ENCODE results near the gene PNPLA3.
"Not testable (repeated sequence)": the region's sequence is repeated elsewhere in the genome, so short reads cannot be mapped to it uniquely, and the experiment has no call there.

The PNPLA3 gene

GRCh38 chr22:43889860-43890253 is 33.7 kb upstream of the PNPLA3 start:
- no peak for ATAC-seq

GRCh38 chr22:43890901-43891331 is 32.7 kb upstream of the PNPLA3 start:
- ATAC-seq = no peak

- ATAC-seq = peak; percentile 32 to 38
Measured at GRCh38 chr22:43891360-43892182, 32.0 kb upstream of the PNPLA3 start, which contains the start of gene PNPLA5. Gene PNPLA5 (minus strand): TSS chr22:43892013. CDS start chr22:43891880, 133 bp downstream.

DNA sequence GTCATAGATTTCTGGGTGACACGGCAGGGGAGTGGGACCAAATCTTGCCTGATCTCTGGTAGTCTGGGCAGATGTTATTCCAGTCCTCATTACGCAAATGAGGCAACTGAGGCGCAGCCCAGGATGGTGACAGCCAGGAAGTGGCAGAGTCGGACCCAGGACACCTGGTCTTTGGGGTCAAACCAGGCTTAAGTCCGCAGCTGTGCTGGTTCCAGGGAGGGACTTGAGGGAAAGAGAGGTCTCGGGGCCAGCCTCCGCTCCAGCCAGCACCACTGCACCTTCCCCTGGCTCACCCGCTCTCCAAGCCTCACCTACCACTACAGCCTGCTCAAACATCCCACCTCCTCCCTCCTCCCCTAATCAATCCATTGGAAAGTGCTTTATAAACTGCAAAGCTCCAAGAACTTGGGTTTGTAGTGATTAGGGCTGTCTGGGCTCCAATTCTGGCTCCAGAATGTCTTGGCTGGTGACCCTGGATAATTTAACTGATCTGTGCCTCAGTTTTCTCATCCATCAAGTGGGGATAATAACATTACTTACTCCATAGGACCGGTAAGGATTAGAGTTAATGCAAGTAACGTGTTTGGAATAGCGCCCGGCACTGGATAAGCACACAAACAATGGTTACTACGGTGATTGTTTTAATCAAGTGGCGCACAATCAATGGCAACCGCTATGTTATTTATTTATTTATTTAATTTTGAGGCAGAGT is 31.3 kb upstream of the PNPLA3 start:
- no peak for ATAC-seq

DNA sequence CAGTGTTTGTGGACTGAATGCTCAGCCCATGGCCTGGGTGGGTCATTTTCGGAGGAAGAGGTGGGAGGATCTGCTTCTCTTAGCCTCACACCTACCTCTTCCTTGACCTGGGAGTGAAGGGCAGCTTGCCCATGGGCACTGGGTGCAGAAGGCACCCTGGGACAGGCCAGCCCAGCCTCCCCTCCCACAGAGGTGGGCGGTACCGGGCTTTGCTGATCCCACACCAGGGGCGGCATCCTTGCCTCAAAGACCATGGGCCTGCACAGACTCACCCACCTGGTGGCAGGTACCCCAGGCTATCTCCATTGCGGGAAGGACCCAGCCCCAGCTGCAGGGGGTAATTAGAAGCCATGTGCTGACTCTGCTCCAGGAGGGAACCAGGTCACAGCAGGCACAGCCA is 30.3 kb upstream of the PNPLA3 start:
- ATAC-seq = no peak

DNA sequence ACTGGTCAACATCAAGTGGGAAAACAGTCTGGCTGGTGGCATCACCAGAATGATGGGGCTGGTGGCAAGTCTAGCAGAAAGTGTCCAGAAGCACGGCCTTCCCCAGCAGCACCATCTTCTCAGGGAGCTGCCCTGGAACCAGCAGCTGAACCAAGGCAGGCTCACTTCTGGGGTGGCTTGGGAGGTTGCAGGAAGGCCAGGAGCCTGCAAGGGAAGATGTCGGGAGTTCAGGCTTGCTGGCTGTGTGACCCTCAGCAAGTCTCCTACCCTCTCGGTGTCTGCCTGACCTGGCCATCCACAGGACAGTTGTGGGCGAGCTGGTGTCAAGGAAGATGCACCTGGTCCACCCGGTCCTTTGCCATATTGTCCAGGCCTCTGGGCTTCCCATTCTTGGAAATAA is 29.5 kb upstream of the PNPLA3 start:
- no peak for ATAC-seq

DNA sequence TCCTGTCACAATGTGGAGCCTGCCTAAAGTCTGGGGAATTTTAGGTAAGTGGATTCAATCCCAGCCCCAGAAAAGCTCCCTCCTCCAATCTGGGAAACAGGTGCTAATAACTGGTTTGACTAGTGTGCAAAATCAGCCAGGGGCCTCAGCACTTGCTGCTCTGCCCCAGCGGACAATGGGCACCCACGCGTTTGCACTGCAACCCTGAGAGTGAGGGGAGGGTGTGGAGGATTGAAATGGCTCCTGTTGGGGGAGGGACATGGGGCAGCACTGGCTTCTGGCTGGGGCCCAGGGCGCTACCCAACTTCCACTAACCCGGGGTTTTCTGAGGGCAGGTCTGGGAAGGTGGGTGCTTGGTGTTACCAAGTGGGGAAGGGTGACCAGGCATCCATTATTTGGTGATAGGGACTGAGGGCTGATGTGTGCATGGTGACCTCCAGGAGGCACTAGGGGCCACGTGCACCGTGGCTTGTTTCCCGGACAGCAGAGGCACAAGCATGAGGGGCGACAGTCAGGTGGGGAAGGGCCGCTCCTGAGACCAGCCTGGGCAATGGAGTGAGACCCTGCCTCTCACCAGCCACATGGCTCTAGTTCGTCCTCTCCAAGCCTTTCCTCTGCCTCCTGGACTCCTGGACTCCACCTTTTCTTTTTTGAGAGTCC is 27.5 kb upstream of the PNPLA3 start:
- ATAC-seq = no peak

GRCh38 chr22:43897751-43898261 is 25.8 kb upstream of the PNPLA3 start:
- ATAC-seq = no peak

- ATAC-seq = no peak
Measured at GRCh38 chr22:43900206-43900605, 23.4 kb upstream of the PNPLA3 start.

GRCh38 chr22:43901976-43902643 is 21.5 kb upstream of the PNPLA3 start:
- no peak for ATAC-seq

DNA sequence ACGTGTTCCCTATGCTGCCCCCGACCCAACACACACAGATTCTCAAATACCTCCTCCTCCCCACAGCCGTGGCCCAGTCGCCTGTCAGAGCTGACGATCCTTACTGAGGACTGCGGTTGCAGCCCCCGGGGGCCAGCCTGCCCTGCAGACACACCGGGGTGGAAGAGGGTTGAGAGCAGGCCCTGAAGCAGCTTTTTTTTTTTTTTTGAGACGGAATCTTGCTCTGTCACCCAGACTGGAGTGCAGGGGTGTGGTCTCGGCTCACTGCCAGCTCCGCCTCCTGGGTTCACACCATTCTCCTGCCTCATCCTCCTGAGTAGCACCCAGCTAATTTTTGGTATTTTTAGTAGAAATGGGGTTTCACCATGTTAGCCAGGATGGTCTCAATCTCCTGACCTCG is 20.6 kb upstream of the PNPLA3 start:
- ATAC-seq = not testable (repeated sequence)

DNA sequence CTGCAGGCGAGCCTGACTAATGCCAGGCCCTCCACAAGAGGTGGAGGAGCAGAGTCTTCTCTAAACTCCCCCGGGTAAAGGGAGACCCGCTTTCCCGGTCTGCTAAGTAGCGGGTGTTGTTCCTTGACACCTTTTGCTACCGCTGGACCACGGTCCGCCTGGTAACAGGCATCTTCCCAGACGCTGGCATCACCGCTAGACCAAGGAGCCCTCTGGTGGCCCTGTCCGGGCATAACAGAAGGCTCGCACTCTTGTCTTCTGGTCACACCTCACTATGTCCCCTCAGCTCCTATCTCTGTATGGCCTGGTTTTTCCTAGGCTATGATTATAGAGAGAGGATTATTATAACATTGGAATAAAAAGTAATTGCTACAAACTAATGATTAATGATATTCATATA is 19.2 kb upstream of the PNPLA3 start:
- ATAC-seq = not testable (repeated sequence)

DNA sequence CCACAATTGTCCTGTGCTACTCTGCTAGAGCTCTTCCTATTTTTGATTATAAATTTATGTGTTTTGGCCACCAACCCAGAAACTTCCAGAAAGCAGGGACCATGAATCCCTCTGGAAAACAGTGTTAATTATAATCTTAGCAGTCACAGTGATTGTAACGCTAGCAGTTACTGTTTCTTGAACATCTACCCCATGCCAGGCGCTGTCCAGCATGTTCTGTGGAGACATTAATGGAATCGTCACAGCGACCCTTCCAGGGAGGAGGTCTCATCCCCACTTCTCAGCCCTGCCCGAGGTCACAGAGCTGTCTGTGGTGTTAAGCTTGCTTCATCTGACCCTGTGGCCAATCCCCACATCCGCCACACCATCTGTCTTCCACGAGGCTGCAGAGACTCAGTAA is 17.9 kb upstream of the PNPLA3 start:
- no peak for ATAC-seq

DNA sequence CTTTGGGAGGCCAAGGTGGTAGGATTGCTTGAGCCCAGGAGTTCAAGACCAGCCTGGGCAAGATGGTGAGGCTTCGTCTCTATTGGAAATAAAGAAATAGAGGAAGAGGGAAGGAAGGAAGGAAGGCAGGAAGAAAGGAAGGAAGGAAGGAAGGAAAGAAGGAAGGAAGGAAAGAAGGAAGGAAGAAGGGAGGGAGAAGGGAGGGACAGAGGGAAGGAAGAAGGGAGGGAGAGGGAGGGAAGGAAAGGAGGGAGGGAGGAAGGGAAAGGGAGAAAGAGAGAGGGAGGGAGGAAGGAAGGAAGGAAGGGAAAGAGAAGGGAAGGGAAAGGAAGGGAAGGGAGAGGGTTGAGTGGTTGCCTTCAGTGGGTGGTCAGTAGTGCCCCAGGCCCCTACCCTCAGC is 13.9 kb upstream of the PNPLA3 start:
- ATAC-seq = no peak

DNA sequence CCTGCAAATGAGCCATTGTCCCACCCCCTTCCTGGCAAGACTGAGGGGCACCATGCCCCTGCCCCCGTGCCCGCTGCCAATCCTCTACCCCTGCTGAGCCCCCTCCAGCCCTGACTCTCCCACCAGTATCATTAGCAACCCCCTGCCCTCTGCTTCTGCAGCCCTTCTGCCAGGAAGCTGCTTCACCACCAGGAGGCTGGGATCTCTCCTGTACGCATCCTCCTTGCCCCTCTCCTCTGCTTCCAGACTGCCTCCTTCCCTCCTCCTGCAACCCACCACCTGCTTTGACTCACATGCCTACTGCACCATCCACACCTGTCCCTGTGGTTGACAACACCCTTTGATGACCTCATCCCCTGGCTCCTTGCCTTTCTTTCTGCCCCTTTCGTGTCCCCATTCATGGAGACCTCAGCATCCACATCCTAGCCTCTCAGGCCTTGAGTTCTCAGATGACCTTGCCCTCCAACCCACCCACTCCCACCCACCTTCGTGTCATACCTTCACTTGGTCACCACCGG is 13.4 kb upstream of the PNPLA3 start:
- no peak for ATAC-seq

GRCh38 chr22:43911351-43911750 is 12.3 kb upstream of the PNPLA3 start:
- ATAC-seq = no peak

- ATAC-seq = no peak
Measured at GRCh38 chr22:43917521-43917920, 6.1 kb upstream of the PNPLA3 start.

DNA sequence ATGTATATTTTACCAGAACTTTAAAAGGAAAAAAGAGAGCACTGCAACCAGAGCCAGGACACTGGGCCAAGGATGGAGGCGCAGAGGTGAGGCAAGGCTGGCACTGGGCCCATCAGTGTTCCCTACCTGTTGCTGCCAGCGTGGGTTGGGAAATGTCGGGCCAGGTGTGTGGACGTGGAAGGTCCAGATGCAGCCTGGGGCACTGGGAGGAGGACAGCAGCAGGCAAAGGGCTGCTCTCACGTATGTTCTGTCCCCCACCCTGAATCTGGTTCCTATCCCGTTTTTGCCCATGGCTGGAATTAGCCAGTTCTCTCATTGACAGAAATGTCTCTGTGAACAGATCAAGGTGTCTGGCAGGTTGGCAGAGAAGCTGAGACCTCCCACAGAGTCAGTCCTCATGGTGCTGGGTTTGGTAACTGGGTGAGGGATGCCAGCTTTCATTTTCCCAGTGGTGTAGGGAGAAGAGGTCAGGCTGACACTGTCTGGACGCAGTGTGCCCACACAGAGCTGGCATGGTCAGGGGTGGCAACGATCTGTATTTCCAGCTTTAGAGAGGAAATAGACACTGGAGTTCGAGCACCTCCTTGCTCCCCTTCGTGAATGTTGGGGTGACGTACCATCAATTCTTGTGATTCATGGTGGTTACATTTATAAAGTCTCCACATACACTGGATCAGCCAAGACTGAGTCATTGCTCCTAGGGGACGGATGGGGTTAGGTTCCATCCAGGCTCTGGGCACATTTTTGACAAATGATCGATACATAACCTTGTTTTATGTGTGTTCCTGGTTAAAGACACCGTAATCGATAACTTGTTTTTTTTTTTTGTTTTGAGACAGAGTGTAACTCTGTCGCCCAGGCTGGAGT is 4.3 kb upstream of the PNPLA3 start:
- no peak for ATAC-seq

- ATAC-seq = no peak
Measured at GRCh38 chr22:43921370-43921769, 2.2 kb upstream of the PNPLA3 start.

GRCh38 chr22:43922123-43922522 is 1.5 kb upstream of the PNPLA3 start:
- ATAC-seq = no peak

- ATAC-seq = no peak
Measured at GRCh38 chr22:43923191-43923590, 414 bp upstream of the PNPLA3 start.

DNA sequence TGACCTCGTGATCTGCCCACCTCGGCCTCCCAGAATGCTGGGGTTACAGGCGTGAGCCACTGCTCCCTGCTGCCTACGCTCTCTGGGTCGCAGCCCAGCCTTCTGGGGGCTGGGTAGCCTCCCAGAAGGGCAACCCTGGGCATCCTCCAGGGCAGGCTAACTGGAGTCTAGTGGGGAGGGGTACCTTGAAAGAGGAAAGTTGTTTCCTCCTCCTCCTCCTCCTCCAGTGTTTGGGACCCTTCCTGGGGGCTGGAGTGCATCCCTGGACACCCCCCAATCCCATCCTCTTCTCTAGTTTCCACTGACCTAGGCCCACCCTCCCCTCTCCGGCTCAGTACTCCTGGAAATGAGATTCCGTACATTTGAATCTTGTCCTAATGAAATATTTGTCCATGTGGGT is 1.3 kb downstream of the PNPLA3 start:
- ATAC-seq = no peak

Measured in activated CD4-positive, CD25-positive, alpha-beta regulatory T cell treated with anti-CD3 and anti-CD28 coated beads, Interleukin-2, amount 50 U/mL, for 24 hours (primary cell).